Testis (tissue), 2 donors: ENCODE results near the gene RFT1.

Experiments
- POLR2A ChIP-seq: fragments of 450-650 bp; IDR thresholded peaks from one replicate; pipeline ENCODE4 v1.6.1; 2017; ENCODE audit warnings: antibody characterized with exemption, mild to moderate bottlenecking, moderate library complexity
- TF ChIP-seq, protein P1 (sequence below), 3 experiments: fragments of 450-650 bp in 2 of 3; fragments of 200-600 bp in 1 of 3; sonication (generic) in 1 of 3; IDR thresholded peaks; one replicate each; pipeline ENCODE4 v1.5.1; 2016 to 2019; ENCODE audit warnings: antibody characterized with exemption in 3 of 3, mild to moderate bottlenecking in 2 of 3, moderate library complexity in 1 of 3

DNA sequence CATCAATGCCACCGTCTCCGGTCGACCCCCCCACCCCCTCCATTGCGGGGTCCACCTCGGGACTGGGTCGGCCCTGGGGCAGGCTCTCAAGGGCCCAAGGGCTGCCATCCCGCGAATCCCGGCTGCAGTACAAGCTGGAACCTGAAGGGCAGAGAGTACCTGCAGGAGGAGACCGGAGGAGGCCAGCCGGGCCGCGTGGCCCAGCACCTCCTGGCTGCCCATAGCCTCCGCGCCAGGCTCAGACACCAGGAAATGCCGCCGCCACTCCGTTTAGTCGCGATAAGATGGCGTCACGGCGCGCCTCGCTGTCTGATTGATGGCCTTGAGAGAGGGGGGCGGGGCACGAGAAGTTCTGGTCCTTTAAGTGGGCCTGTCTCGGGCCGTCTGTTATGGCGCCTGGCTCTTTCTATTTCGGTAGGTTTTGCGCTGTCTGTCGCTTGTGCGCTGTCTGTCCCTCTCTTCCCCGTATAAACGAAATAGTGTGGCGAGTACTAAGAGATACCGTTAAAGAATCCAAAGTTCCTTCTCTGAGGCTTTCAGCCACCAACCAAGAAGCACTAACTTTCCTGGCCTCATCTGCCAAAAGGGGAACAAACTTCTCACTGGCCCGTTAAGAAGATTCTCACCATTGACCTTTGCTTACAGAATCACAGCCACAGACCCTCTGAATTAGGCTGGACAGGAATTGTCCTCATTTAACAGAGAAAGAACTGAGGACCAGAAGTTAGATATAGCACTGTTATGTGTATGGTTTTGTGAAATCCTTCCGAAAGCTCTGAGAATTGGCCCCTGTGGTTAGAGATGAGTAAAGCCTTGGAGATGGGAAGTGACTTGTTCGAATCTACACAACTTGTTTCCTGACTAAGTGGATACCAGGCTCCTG, at the start of gene RFT1:
- TF ChIP-seq, protein P1, sequence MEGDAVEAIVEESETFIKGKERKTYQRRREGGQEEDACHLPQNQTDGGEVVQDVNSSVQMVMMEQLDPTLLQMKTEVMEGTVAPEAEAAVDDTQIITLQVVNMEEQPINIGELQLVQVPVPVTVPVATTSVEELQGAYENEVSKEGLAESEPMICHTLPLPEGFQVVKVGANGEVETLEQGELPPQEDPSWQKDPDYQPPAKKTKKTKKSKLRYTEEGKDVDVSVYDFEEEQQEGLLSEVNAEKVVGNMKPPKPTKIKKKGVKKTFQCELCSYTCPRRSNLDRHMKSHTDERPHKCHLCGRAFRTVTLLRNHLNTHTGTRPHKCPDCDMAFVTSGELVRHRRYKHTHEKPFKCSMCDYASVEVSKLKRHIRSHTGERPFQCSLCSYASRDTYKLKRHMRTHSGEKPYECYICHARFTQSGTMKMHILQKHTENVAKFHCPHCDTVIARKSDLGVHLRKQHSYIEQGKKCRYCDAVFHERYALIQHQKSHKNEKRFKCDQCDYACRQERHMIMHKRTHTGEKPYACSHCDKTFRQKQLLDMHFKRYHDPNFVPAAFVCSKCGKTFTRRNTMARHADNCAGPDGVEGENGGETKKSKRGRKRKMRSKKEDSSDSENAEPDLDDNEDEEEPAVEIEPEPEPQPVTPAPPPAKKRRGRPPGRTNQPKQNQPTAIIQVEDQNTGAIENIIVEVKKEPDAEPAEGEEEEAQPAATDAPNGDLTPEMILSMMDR (IDR thresholded peaks at IDR 0.05) = peak in 1 of 3 experiments; percentile 20
- no peak for TF ChIP-seq POLR2A
